ENCODE measurements around the gene LRPAP1.

DNA sequence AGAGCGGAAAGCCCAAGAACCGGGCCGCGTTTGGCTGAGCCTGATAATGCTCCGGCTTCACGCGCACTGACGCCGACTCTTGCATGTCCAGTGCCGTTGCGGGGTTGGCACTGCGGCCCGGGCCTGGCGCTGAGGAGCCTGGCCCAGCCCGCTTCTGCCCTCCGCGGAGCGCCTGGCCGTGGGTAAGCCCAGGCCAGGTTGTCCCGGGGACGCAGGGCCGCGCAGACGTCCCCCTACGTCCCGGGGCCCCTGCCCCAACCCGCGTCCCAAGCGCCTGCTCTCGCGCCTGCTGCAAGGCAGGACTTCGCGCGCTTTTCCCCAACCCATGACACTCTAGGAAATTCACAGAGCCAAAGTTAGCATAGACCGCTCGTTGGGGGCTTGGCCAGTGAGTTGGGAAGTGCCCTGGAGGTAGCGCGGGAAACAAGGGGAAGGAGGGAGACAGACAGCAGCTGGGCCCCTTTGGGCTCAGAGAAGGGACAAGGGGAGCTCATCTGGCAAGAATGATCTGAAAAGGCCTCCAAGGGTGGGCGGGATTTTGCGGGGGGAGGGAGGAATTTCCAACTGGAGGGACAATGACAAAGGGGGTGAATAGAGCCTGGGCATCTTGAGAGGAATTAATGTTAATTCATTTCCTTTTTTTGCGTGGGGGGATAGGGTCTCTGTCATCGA is 665 bp upstream of the LRPAP1 start:
- TF ChIP-seq CTCF (conservative IDR thresholded peaks at IDR 0.05 in 1 of 2, IDR thresholded peaks at IDR 0.05 in 1 of 2; ENCODE audit: low read depth in 1 of 2, low read length in 2 of 2) (no peak), EZH2 (IDR thresholded peaks at IDR 0.05; ENCODE audit: low read length, missing control alignments) (no peak)

Data from fibroblast of lung (primary cell).